NB4 (cell line): ENCODE measurements around the gene HDAC3.

Experiments used
- CTCF ChIP-seq: IDR thresholded peaks from one replicate; pipeline ENCODE4 v1.5.1; 2012; ENCODE audit warnings: low read depth, low read length
- MAX ChIP-seq: IDR thresholded peaks from 2 replicates; pipeline ENCODE4 v1.6.1; 2011; ENCODE audit warnings: low read depth, low read length
- MYC ChIP-seq: IDR thresholded peaks from 2 replicates; pipeline ENCODE4 v1.6.1; 2011; ENCODE audit warnings: low read depth, low read length
- POLR2A ChIP-seq: IDR thresholded peaks from 2 replicates; pipeline ENCODE4 v1.6.1; 2011; ENCODE audit warnings: mild to moderate bottlenecking; ENCODE audit not compliant: insufficient read length; ENCODE audit errors: extremely low read depth

- no peak for TF ChIP-seq CTCF
- TF ChIP-seq POLR2A = no peak
- no peak for TF ChIP-seq MAX
- no peak for TF ChIP-seq MYC
Observed at GRCh38 chr5:141608557-141608956, 28.1 kb downstream of the HDAC3 start.
